ENCODE results near the gene OSBPL10.
"Not testable (repeated sequence)": the region's sequence is repeated elsewhere in the genome, so short reads cannot be mapped to it uniquely, and the experiment has no call there.

OSBPL10 gene

DNA sequence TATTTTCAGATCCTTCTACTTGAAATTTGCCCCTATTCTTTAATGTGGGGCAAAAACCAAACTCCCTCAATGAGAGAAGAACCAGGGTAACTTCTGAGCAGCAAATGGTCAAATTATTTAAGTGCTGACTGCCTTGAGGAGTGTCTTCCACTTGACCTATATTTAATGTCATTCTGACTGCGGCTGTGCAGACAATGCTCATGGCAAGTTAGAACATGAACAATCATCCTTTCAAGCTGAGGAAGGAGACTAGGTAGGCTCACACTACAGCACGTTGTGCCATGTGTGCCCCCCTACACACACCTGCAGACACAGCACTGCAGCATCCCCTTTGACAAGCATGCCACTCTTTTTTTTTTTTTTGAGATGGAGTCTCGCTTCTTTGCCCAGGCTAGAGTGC is 98.2 kb downstream of the OSBPL10 start:
- DNase-seq, result no peak

GRCh38 chr3:31882431-31882830 is 98.6 kb downstream of the OSBPL10 start:
- DNase-seq, result no peak

DNA sequence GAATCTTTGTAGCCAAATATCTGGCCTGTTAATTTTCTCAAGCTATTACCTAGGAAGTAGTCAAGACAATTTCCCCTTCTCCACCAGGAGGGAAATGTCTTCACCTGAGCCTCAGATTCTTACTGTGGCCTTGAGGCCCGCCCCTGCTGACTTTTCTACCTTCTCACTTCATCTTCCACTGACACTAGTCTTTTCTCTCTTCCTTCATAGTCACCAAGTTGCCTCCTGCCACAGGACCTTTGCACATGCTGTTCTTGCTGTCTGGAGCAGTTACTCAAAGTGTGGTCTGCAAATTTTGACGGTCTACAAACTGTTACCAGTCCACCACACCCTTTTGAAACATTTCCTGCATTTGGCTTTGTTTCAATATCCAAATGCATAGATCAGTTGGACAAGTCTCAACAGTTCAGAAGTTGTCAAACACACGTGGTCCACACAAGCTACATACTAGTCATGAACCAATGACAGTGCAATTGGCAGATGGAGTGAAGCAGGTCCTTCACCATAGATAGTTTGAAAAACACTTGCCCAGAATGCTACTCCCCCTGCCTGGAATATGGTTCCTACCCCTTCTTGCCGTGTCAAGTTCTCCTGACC is 100.5 kb downstream of the OSBPL10 start:
- DNase-seq, result no peak

- no peak for DNase-seq
Measured at GRCh38 chr3:31880020-31880419, 101.0 kb downstream of the OSBPL10 start.

GRCh38 chr3:31879365-31879764 is 101.7 kb downstream of the OSBPL10 start:
- no peak for DNase-seq

GRCh38 chr3:31878231-31878838 is 102.7 kb downstream of the OSBPL10 start:
- no peak for DNase-seq

DNA sequence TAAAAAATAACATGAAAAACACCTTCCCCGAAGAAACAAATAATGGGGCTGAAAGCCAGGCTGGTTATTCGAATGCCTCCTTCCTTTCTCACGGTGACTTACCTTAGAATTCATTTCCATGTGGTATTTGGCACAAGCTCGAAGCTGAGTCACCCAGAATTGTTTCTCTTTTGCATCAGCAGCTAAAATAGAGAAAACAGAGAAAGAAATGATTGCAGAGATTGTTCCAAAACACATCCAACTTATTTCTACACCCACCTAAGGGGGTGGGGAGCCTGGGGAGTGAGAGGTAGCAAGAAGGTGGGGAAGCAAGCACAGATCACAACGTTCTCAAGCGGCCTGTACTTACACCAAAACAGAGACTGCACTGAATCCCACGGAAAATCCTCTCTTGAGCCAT is 104.7 kb downstream of the OSBPL10 start:
- DNase-seq, result no peak

DNA sequence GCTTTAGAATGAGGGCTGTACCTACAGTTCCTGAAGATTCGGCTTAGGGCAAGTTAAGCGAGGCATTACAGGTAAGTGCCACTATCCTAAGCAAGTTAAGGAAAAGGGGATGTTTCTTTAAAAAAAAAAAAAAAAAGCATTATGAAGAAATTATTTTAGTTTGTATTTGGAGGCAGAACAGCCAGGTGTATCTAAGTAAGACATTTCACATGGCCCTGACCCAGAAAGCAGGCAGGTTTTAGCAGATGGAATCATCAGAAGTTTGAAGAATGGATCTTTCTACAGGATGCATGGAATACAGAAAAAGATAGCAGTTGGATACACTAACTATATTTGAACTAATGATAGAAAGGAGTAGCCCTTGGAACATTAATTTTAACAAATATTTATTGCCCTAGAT is 105.6 kb downstream of the OSBPL10 start:
- no peak for DNase-seq

DNA sequence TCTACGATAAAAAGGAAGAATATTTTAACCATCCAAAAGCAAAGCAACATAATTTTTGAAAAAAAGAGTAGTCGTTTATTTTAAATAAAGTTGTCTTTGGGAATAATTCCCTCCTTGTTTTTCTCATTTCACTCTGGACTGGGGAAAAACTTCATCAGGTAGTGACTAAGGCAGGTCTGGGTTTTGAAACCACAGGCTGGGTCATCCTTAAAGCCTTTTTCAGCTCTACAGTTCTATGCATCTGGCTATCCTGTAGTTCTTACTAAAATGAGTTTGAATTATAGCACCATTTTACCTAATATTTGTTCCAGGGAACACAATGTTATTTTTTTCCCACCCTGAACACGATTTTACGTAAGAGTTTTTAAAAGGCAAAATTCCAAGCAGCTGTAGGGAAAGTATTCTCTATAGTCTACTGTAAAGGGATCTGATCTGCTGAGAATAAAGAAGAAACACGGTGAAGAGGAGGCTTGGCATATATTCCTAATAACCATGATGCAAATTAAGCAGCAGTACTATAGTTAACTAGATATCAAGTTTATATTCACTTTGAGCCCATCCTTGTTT is 107.7 kb downstream of the OSBPL10 start:
- DNase-seq, result no peak

DNA sequence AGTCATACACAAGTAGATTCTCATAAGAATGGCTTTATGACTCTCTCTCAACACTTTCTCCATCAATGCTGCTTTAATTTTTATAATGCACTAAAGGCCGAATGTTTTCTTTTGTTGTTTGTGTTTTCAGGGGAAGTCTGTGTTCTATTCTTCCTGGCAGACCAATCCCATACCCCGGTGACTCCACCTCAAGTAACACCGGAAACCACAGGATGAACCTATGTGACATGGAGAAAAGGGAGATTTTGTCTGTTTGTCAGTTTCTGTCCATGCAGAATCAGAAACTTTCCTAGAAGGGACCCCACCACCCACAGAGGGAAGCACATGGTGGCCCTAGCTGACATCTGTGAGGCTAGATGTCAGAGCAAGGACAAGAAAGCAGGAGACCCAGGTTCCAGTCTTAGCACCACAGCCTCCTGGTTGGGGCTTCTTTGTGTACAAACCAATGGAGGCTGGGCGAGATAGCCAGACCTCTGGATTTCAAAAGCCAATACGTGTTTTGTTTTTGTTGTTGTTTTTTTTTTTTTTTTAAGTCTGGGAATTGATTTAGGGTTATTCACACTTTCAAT is 109.0 kb downstream of the OSBPL10 start:
- no peak for DNase-seq

DNA sequence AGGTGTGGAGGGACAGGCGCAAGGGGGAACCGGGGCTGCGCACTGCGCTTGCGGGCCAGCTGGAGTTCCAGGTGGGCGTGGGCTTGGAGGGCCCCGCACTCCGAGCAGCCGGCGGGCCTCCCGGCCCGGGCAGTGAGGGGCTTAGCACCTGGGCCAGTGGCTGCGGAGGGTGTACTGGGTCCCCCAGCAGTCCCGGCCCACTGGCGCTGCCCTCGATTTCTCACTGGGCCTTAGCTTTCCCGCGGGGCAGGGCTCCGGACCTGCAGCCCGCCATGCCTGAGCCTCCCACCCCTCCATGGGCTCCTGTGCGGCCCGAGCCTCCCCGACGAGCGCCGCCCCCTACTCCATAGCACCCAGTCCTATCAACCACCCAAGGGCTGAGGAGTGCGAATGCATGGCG is 111.0 kb downstream of the OSBPL10 start:
- DNase-seq, result not testable (repeated sequence)

DNA sequence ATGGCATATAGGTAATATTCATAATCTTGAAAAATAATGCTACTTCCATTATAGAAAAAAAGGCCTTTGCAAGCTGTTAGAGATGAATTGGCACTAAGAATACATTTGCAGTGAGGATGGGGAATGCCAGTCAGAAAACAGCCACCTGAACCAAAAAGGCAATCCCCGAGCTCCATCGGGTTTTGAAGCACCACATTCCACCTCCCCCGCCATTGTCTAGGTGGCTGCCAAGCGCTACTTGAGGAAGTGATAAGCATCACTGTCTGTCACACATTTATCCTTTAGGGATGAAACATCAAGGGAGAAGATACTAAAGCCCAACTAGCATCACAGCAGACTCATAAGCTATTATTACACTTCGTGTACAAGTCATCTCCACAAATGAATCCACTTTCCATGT is 112.8 kb downstream of the OSBPL10 start:
- DNase-seq, result no peak

- DNase-seq, result no peak
Measured at GRCh38 chr3:31862666-31863279, 118.3 kb downstream of the OSBPL10 start.

- peak; percentile 6 for DNase-seq
Measured at GRCh38 chr3:31861826-31862225, 119.2 kb downstream of the OSBPL10 start.

DNA sequence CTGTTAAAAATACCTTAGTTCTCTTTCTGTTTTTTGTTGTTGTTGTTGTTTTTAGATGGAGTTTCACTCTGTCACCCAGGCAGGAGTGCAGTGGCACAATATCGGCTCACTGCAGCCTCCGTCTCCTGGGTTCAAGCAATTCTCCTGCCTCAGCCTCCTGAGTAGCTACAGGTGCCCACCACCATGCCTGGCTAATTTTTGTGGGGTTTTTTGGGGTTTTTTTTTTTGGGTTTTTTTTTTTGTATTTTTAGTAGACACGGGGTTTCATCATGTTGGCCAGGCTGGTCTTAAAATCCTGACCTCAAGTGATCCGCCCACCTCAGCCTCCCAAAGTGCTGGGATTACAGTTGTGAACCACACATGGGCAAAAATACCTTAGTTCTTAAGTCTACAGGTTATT is 120.4 kb downstream of the OSBPL10 start:
- not testable (repeated sequence) for DNase-seq

DNA sequence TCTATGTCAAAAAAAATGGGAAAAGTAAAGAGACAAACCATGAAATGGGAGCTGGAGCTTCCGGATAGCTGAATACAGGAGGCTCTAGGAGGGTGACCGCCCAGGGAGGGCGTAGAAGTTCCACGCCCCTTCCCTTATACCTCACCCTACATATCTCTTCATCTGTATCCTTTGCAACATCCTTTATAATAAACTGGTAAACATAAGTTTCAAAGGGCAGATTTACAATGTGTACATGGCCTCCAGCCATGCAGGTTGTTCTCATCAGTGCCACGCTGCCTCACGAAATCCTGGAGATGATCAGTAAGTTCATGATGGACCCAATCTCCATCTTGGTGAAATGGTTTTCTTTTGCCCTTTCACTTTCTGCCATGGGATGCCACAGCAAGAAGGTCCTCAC is 121.8 kb downstream of the OSBPL10 start:
- DNase-seq, result no peak

DNA sequence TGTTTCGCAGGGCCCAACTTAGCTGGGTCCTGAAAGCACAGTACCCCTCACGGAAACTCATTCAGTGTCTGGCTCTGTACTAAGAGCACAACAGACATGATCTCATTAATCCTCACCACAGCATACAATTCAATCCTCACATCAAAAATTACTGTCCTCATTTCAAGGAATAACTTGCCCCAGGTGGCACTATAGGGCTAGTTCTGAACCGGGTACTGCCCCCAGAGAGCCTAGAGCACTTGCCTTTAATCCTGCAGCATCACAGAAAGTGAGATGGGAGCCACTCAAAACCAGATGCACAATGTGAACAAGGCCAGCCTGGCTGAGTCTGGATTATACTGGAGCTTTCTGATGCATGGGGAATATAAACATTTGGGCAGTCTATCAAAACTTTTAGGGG is 122.6 kb downstream of the OSBPL10 start:
- DNase-seq, result no peak

- no peak for DNase-seq
Measured at GRCh38 chr3:31853580-31853979, 127.5 kb downstream of the OSBPL10 start.

- no peak for DNase-seq
Measured at GRCh38 chr3:31851278-31851677, 129.8 kb downstream of the OSBPL10 start.

- DNase-seq, result no peak
Measured at GRCh38 chr3:31848911-31849310, 132.2 kb downstream of the OSBPL10 start.

- DNase-seq, result no peak
Measured at GRCh38 chr3:31848163-31848818, 132.8 kb downstream of the OSBPL10 start.

- no peak for DNase-seq
Measured at GRCh38 chr3:31847760-31848159, 133.3 kb downstream of the OSBPL10 start.

GRCh38 chr3:31841515-31841914 is 139.5 kb downstream of the OSBPL10 start:
- DNase-seq, result no peak

Measured in NCI-H748 treated with DMSO at 0.1 percent for 48 hours (cell line).